HG03159 (cell line): ENCODE data around the gene MICAL2.

ENCODE experiments used
- ATAC-seq: cut with Tn5 transposase; IDR thresholded peaks from one replicate; pipeline ENCODE4 v1.9.1; 2021; ENCODE audit warnings: mild to moderate bottlenecking, moderate library complexity; ENCODE audit not compliant: unreplicated experiment

Gene MICAL2

GRCh38 chr11:12261551-12261950 lies 151.2 kb downstream of the MICAL2 start:
- no peak for ATAC-seq

DNA sequence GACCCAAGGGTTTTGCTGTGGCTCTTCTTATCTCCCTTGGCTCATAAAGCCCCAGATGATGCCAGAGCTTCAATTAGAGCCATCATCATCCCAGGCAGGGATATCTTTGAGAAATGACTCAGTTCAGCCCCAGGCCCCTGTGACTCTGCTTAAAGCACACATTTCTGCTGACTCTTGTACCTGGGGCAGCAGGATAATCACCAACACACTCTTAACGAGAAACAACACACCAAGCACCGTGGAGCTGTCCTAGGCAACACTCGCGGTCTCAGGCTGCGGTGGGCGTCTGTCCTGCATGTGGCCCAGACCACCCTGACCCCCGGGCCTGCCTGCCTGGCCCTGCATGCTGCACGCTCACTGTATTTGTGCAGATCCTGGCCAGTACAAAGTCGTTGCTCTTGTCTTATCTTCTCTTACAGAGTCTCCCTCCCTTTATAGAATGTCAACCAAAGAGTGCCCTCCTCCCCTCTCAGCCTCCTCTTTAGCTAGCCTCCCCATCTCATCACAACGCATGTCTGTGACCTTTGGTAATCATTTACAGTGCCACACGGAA lies 152.8 kb downstream of the MICAL2 start:
- ATAC-seq, result no peak

DNA sequence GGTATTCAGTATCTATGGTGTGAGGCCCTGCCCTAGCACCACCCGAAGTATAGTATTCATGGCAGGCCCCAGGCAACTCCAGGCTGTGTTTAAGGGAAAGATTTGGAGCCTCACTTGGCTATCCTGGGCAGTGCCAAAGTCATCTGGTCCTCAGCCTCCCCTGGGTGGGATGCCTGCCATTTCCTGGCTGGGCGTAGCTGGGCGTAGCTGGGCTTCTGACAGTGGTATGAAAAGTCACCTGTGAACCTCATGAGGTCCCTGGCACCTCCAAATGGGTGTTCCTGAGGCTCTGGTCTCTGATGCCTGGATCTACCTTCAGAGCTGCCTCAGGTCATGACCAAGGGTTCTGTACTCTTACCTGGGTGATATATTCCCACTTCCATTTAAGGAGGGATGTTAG lies 154.0 kb downstream of the MICAL2 start:
- ATAC-seq, result no peak

DNA sequence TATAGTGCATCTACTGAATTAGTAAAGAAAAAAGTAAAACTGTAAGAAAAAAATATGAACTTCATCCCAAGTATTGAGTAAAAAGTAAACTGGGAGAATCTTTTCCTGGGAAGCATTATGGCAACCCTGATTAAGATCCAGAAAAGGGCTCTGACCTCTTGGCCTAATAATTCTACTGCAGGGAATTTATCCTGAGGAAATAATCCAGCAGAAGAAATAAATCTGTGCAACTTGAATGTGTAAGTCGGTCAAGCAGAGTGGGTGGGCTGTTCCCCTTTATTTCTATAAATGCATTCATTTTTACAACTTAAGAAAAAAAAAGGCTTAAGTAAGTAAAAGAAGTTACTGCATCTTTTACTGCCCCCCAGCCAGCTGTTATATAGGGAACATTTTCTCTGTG lies 155.7 kb downstream of the MICAL2 start:
- no peak for ATAC-seq

DNA sequence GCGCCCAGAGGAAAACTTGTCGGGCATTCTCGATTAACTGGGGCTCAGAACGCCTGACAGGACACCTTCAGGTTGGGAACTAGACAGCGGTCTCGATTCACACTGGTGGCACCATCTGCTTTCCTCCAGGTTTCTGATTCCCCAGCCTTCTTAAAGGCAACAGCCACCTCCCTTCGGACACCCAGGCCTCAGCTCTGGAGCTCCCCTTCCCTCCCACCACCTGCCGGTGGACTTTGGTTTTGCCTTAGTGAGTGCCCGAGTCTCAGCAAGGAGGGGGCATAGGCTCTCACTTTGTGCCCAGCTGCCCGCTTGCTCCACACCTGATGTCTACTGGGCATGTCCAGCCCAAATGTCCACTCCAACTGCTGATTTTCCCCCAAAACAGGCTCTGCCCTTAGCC lies 156.6 kb downstream of the MICAL2 start:
- no peak for ATAC-seq

GRCh38 chr11:12267921-12268320 lies 157.5 kb downstream of the MICAL2 start:
- ATAC-seq, result no peak

DNA sequence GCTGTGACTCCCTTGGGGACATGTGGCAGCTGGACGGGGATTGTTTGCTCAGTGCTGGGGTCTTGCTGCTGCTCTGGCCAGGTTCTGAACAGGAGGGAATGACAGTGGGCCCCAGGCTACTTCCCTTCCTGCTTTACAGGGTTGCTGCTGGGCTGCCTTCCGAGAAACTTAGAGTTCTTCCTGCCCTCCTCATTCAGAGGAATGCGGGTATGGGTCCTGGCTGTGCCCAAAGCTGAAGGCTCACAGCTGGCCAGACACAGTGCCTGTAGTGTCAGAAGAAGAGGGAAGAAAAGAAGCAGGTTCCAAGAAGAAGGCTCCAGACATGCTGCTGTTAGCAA lies 158.7 kb downstream of the MICAL2 start:
- no peak for ATAC-seq

DNA sequence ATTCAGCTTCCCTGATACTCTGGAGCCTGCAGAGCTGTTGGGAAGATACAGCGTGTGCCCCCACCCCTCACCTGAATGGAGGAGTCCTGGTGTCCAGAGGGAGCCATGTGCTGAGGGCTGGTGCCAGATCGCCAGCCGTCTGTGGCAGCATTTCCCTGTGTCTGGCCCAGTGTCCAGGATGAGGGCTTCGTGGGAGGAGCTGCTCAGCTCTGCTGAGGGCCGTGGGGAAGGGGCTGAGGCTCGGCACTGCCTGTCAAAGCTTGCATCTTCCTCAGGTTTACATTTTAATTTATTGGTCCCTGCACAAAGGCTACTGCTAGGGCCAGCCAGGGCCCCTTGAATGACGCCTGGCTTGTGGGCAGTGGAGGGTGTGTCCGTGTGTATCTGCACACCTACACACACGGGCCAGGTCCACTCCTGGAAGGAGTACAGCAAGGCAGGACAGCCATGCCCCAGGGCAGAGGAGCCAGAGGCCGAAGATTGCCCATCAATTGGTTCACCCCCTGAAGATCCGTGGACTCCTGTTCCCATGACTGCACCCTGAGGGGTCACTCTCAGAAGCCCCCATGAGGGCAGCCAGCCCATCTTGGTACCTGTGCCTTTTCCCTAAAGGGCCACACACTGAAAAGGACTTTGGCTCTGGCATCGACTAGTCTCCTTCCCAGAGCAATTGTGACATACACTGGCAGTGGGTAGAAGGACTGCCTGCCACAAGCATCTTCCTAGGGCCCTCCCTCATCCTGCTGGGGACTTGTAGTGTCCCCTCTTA lies 159.2 kb downstream of the MICAL2 start:
- no peak for ATAC-seq

DNA sequence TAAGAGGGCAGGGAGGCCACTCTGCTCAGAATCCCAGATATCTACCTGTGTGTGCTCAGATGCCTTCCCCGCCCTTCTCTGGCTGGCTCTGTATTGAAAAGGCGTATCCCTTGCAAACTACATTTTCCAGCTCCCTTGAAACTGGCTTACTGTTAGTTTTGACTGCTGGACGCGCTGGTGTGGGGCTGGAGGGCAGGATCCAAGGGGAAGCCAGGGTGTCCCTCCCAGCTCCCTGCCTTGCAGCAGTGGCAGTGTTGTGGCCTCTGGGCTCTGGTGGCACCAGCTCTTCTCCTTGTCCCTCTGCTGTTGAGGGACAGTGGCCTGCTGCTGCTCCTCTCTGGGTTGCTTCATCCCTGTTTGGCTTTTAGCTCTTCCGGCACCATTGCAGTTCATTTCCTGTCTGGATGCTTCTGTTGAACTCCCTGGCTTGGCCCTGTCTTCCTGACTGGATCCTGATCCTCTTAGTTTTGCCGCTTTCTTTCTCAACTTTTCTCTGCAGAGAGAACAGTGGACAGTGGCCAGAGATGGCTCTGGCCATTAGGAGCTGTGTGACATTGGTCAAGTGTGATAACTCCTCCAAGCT lies 159.9 kb downstream of the MICAL2 start:
- no peak for ATAC-seq

DNA sequence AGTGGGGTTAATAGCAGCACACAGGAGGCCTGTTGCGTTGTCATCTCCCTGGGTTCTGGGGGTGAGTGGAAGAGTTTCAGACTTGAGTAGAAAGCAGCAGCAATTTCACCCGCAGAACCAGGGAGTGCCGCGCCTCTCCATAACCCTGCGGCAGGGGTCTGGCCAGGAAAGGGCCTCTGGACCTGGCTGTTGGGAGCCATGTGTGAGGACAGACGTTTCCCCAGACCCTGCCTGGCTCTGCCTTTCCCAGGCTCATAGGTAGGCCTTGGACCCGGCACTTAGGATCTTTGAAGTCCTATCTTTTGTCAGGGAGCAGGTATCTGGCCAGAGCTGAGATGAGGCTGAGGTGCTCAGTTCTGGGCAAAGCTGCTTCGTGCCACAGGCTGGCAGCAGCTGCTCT lies 160.4 kb downstream of the MICAL2 start:
- ATAC-seq, result no peak

DNA sequence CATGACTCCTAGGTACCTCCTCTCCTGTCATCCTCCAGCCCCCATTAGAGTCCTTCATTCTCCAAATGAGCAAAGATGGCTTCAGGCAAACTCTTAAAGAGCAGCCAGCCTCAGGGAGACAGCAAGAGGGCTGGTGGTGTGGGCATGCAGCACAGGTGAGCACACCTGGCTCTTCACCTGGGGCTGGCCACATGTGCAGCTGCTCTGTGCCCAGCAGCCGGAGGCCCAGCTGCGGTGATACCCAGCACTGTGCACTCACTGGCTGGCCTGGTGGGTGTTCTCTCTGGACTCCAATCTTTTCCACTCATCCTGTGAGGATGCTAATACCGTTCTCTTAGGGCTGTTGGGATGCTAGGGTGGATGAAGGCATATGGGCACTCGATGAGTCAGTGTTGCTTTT lies 160.9 kb downstream of the MICAL2 start:
- ATAC-seq, result no peak

- ATAC-seq, result no peak
Observed at GRCh38 chr11:12271826-12272366, 161.5 kb downstream of the MICAL2 start.

GRCh38 chr11:12272821-12273617 lies 162.6 kb downstream of the MICAL2 start:
- ATAC-seq, result no peak

- ATAC-seq, result no peak
Observed at GRCh38 chr11:12273618-12273995, 163.2 kb downstream of the MICAL2 start.

GRCh38 chr11:12274056-12274455 lies 163.7 kb downstream of the MICAL2 start:
- ATAC-seq, result no peak

GRCh38 chr11:12274558-12275197 lies 164.3 kb downstream of the MICAL2 start:
- ATAC-seq, result no peak

- ATAC-seq, result no peak
Observed at GRCh38 chr11:12275818-12276217, 165.4 kb downstream of the MICAL2 start.

DNA sequence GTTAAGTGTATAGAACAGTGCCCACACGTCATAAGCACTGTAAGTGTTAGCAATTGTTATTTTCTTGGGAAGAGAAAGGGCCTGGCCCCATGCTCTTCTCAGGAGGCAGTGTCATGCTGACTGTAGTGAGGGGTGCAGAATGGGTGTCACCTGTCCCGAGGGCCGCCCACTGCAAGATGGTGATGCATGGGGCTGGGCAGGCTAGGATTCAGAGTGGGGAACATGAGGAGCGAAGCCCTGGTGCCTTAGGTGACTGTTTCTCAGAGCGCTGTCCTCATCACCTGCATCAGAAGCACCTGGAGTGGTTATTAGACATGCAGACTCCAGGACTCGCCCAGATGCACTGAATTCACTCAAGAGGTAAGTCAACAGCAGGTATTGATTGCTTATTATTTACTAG lies 166.0 kb downstream of the MICAL2 start:
- ATAC-seq, result no peak

GRCh38 chr11:12276831-12277475 lies 166.6 kb downstream of the MICAL2 start:
- no peak for ATAC-seq
